ENCODE results near the gene PNPLA3.
"Not testable (repeated sequence)": the region's sequence is repeated elsewhere in the genome, so short reads cannot be mapped to it uniquely, and the experiment has no call there.

PNPLA3 gene

GRCh38 chr22:43889201-43889859 lies 34.3 kb upstream of the PNPLA3 start:
- DNase-seq (ENCODE audit: low spot score), result peak; percentile 58

GRCh38 chr22:43889860-43890253 lies 33.7 kb upstream of the PNPLA3 start:
- no peak for DNase-seq (ENCODE audit: low spot score)

DNA sequence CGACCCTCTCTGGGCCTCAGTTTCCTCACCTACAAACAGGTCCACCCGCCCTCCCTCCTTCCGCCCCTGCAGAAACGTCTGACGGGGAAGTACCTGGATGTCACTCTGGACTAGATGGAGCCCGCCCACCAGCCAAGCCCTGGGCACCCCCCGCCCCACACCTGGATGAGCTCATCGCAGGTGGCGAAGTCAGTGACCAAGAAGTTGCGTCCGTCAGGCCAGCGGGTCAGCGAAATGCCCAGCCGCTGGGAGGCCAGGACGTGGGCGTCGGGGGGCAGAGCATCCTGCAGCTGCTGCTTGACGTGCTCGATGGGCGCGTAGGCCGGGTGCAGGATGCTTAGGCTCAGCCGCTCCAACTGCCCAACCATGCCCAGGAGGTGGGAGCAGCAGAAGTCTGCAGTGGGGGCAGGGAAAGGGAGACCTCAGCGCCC lies 32.7 kb upstream of the PNPLA3 start:
- peak; percentile 55 for DNase-seq (ENCODE audit: low spot score)

DNA sequence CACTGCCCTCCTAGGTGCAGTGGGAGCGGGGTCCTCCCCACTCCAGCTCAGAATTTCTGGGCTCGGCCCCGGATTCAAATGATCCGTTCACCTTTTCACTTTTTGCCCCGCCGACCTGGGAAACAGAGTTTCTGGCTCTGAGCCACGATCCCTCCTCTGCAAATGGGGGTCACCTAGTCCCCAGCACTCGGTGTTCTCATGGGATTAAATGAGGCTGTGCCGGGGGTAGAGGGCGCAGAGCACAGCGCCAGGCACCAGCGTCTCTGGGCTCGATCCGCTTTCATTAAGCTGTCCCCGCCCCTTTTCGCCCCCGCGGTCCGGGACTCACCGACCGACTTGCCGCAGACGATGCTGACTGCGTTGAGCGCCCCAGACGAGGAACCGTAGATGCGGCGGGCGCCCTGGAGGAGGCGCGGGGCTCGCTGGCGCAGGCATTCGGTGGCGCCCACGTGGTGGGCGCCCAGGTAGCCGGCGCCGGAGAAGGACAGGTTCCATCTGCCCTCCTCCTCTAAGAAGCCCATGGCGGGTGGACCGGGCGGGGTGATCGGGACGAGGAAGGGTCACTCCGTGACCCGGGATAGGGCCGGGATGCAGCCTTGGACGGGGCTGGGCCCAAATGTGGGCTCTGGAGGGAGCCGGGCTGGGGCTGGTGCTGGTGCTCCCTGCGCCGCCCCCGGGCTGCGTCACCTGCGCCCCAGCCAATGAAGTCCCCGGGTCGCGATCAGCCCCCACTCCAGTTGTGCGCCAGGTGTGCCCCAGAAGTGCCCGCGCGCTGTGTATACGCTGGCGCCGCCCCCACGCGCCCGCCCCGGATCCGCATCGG lies 32.0 kb upstream of the PNPLA3 start, which contains the start of gene PNPLA5:
PNPLA5 (minus strand) TSS at position 654 of the 823 bp plus-strand sequence; CDS start at position 521, 133 bp downstream.
- DNase-seq (ENCODE audit: low spot score), result no peak

GRCh38 chr22:43892183-43892894 lies 31.3 kb upstream of the PNPLA3 start:
- DNase-seq (ENCODE audit: low spot score), result no peak

DNA sequence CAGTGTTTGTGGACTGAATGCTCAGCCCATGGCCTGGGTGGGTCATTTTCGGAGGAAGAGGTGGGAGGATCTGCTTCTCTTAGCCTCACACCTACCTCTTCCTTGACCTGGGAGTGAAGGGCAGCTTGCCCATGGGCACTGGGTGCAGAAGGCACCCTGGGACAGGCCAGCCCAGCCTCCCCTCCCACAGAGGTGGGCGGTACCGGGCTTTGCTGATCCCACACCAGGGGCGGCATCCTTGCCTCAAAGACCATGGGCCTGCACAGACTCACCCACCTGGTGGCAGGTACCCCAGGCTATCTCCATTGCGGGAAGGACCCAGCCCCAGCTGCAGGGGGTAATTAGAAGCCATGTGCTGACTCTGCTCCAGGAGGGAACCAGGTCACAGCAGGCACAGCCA lies 30.3 kb upstream of the PNPLA3 start:
- no peak for DNase-seq (ENCODE audit: low spot score)

DNA sequence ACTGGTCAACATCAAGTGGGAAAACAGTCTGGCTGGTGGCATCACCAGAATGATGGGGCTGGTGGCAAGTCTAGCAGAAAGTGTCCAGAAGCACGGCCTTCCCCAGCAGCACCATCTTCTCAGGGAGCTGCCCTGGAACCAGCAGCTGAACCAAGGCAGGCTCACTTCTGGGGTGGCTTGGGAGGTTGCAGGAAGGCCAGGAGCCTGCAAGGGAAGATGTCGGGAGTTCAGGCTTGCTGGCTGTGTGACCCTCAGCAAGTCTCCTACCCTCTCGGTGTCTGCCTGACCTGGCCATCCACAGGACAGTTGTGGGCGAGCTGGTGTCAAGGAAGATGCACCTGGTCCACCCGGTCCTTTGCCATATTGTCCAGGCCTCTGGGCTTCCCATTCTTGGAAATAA lies 29.5 kb upstream of the PNPLA3 start:
- no peak for DNase-seq (ENCODE audit: low spot score)

- no peak for DNase-seq (ENCODE audit: low spot score)
Observed at GRCh38 chr22:43895986-43896645, 27.5 kb upstream of the PNPLA3 start.

GRCh38 chr22:43897751-43898261 lies 25.8 kb upstream of the PNPLA3 start:
- no peak for DNase-seq (ENCODE audit: low spot score)

GRCh38 chr22:43900206-43900605 lies 23.4 kb upstream of the PNPLA3 start:
- no peak for DNase-seq (ENCODE audit: low spot score)

GRCh38 chr22:43901976-43902643 lies 21.5 kb upstream of the PNPLA3 start:
- DNase-seq (ENCODE audit: low spot score), result no peak

DNA sequence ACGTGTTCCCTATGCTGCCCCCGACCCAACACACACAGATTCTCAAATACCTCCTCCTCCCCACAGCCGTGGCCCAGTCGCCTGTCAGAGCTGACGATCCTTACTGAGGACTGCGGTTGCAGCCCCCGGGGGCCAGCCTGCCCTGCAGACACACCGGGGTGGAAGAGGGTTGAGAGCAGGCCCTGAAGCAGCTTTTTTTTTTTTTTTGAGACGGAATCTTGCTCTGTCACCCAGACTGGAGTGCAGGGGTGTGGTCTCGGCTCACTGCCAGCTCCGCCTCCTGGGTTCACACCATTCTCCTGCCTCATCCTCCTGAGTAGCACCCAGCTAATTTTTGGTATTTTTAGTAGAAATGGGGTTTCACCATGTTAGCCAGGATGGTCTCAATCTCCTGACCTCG lies 20.6 kb upstream of the PNPLA3 start:
- DNase-seq (ENCODE audit: low spot score), result not testable (repeated sequence)

- not testable (repeated sequence) for DNase-seq (ENCODE audit: low spot score)
Observed at GRCh38 chr22:43904412-43904811, 19.2 kb upstream of the PNPLA3 start.

DNA sequence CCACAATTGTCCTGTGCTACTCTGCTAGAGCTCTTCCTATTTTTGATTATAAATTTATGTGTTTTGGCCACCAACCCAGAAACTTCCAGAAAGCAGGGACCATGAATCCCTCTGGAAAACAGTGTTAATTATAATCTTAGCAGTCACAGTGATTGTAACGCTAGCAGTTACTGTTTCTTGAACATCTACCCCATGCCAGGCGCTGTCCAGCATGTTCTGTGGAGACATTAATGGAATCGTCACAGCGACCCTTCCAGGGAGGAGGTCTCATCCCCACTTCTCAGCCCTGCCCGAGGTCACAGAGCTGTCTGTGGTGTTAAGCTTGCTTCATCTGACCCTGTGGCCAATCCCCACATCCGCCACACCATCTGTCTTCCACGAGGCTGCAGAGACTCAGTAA lies 17.9 kb upstream of the PNPLA3 start:
- DNase-seq (ENCODE audit: low spot score), result no peak

- no peak for DNase-seq (ENCODE audit: low spot score)
Observed at GRCh38 chr22:43909708-43910107, 13.9 kb upstream of the PNPLA3 start.

DNA sequence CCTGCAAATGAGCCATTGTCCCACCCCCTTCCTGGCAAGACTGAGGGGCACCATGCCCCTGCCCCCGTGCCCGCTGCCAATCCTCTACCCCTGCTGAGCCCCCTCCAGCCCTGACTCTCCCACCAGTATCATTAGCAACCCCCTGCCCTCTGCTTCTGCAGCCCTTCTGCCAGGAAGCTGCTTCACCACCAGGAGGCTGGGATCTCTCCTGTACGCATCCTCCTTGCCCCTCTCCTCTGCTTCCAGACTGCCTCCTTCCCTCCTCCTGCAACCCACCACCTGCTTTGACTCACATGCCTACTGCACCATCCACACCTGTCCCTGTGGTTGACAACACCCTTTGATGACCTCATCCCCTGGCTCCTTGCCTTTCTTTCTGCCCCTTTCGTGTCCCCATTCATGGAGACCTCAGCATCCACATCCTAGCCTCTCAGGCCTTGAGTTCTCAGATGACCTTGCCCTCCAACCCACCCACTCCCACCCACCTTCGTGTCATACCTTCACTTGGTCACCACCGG lies 13.4 kb upstream of the PNPLA3 start:
- DNase-seq (ENCODE audit: low spot score), result no peak

DNA sequence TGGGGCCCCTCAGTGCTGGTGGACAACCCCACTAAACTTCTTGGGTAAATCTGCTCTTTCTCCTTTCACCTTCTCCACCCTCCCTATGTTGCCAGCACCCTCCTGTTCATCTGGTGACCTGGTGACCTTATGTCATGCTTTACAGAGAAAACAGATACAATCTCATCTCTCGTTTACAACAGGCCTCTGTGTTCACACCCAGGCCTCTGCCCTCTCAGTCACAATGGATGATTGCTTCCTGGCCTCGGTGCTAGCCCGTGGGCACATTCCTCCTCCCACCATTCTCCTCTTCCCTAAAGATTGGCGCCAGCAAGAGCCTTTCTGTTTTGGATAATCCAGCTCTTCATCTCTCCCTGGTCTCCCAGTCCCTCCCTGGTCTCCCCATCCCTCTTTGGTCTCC lies 12.3 kb upstream of the PNPLA3 start:
- DNase-seq (ENCODE audit: low spot score), result no peak

DNA sequence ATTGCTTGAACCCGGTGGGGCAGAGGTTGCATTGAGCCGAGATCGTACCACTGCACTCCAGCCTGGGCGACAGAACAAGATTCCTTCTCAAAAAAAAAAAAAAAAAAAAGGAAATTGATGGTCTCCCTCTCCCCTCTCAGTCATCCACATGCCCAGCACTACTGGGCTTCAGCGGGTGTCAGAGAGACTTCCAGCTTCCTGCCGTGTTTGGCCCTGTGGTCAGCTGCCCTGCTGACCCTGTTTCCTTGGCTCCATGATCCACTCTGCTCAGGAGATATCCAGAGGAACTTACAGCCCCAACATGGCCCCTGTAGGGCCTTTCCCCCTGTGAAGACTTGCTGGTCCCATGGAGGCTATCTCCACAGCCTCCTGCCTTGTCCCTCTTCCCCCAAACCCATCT lies 6.1 kb upstream of the PNPLA3 start:
- DNase-seq (ENCODE audit: low spot score), result no peak

- no peak for DNase-seq (ENCODE audit: low spot score)
Observed at GRCh38 chr22:43919106-43919973, 4.3 kb upstream of the PNPLA3 start.

DNA sequence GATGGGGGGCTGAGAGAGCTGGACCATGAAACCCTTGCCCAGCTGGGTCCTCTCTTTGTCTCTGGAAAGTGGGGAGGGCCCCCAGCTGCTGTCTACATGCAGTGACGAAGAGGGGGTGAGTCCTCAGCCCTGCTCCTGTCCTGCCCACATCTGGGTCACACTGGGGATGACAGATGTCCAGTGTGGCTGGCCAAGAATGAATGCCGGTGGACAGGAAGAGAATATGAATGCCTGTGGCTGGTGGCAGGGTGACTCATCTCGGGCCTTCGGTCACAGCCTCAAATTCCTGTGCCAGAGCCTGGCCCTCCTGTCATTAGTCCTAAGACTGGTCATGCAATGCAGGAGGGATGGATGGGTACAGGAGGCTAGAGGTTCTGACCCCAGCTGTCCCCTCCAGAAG lies 2.2 kb upstream of the PNPLA3 start:
- DNase-seq (ENCODE audit: low spot score), result no peak

Measured in left forelimb (tissue), 1 donor.